HTERT RPE-1 (cell line): ENCODE measurements around the gene TAX1BP3.

Experiments
- in situ Hi-C: fragments of 300-500 bp; cut with MboI; formaldehyde crosslinking; loops from 4 replicates; pipeline ENCODE4 v1.14.3; 2020; ENCODE audit warnings: low sequenced_read_pairs

Gene TAX1BP3

GRCh38 chr17:3688852-3689261, 20.5 kb upstream of the TAX1BP3 start:
- in situ Hi-C loops = no loop called here

- in situ Hi-C loops = no loop called here
Measured at GRCh38 chr17:3688027-3688553, 19.7 kb upstream of the TAX1BP3 start.

- in situ Hi-C loops = no loop called here
Measured at GRCh38 chr17:3685174-3685573, 16.8 kb upstream of the TAX1BP3 start.

GRCh38 chr17:3683054-3683511, 14.7 kb upstream of the TAX1BP3 start:
- in situ Hi-C loops = no loop called here

GRCh38 chr17:3682033-3682432, 13.7 kb upstream of the TAX1BP3 start:
- in situ Hi-C loops = no loop called here

GRCh38 chr17:3681565-3681964, 13.2 kb upstream of the TAX1BP3 start:
- in situ Hi-C loops = no loop called here

- in situ Hi-C loops = no loop called here
Measured at GRCh38 chr17:3681057-3681456, 12.7 kb upstream of the TAX1BP3 start.

GRCh38 chr17:3679531-3680126, 11.3 kb upstream of the TAX1BP3 start:
- in situ Hi-C loops = no loop called here

GRCh38 chr17:3678821-3679530, 10.6 kb upstream of the TAX1BP3 start:
- in situ Hi-C loops = no loop called here

- in situ Hi-C loops = no loop called here
Measured at GRCh38 chr17:3678095-3678820, 9.9 kb upstream of the TAX1BP3 start.

GRCh38 chr17:3675886-3676285, 7.5 kb upstream of the TAX1BP3 start:
- in situ Hi-C loops = no loop called here

GRCh38 chr17:3672571-3672970, 4.2 kb upstream of the TAX1BP3 start:
- in situ Hi-C loops = no loop called here

GRCh38 chr17:3669548-3669947, 1.2 kb upstream of the TAX1BP3 start:
- in situ Hi-C loops = no loop called here

GRCh38 chr17:3669085-3669347, 638 bp upstream of the TAX1BP3 start:
- in situ Hi-C loops = no loop called here

GRCh38 chr17:3667366-3668278, 756 bp downstream of the TAX1BP3 start:
- in situ Hi-C loops = no loop called here

GRCh38 chr17:3666516-3666915, 1.9 kb downstream of the TAX1BP3 start:
- in situ Hi-C loops = no loop called here

GRCh38 chr17:3665834-3666233, 2.5 kb downstream of the TAX1BP3 start:
- in situ Hi-C loops = no loop called here

- in situ Hi-C loops = no loop called here
Measured at GRCh38 chr17:3663102-3664011, 5.0 kb downstream of the TAX1BP3 start.

- in situ Hi-C loops = no loop called here
Measured at GRCh38 chr17:3660311-3660891, 8.0 kb downstream of the TAX1BP3 start.
